Left kidney (tissue), 2 donors: ENCODE measurements around the gene HES7. TPM values are rescaled to one million over a fixed set of nuclear protein-coding genes. Genes with fewer than 3 reads are reported as not detected.

Source experiments
- DNase-seq: peaks from one replicate; pipeline ENCODE4 v3.0.0-alpha.2; 2013
- polyA plus RNA-seq: library from polyadenylated mRNA; unstranded; fragments of 120-200 nt; gene quantifications from one replicate; pipeline ENCODE4 v1.2.1, GENCODE V29; 2013; ENCODE audit not compliant: insufficient read length

HES7 gene
- polyA plus RNA-seq, 1 donor, result not detected

GRCh38 chr17:8072729-8073461, 51.0 kb downstream of the HES7 start:
- DNase-seq, result no peak

- DNase-seq, result no peak
These were observed 51.6 kb downstream of the HES7 start for GRCh38 chr17:8072341-8072728.

- no peak for DNase-seq
These were observed 52.4 kb downstream of the HES7 start for GRCh38 chr17:8071496-8071895.

Other genes with a start within 250 kb of the HES7 start
- 195 TPM for gene CHD3, start 235.3 kb downstream of the HES7 start, polyA plus RNA-seq
- 4.5 TPM for gene RNF227, start 207.8 kb downstream of the HES7 start, polyA plus RNA-seq
- gene KCNAB3, start 194.2 kb downstream of the HES7 start, polyA plus RNA-seq, result 12.3 TPM
- gene TRAPPC1, start 192.2 kb downstream of the HES7 start, polyA plus RNA-seq, result 125 TPM
- 67.3 TPM for gene CNTROB, start 191.9 kb downstream of the HES7 start, polyA plus RNA-seq
- 0.45 TPM for gene GUCY2D, start 121.5 kb downstream of the HES7 start, polyA plus RNA-seq
- gene ALOX15B, start 85.0 kb downstream of the HES7 start, polyA plus RNA-seq, result 1.0 TPM
- 1.1 TPM for gene ALOX12B, start 36.4 kb downstream of the HES7 start, polyA plus RNA-seq
- not detected for gene ALOXE3, start 5.6 kb downstream of the HES7 start, polyA plus RNA-seq
- 22.9 TPM for gene PER1, start 28.3 kb upstream of the HES7 start, polyA plus RNA-seq
- 120 TPM for gene VAMP2, start 38.8 kb upstream of the HES7 start, polyA plus RNA-seq
- gene TMEM107, start 52.3 kb upstream of the HES7 start, polyA plus RNA-seq, result 26.9 TPM
- 2.8 TPM for gene BORCS6, start 66.1 kb upstream of the HES7 start, polyA plus RNA-seq
- 49.9 TPM for gene AURKB, start 86.5 kb upstream of the HES7 start, polyA plus RNA-seq
- gene CTC1, start 124.0 kb upstream of the HES7 start, polyA plus RNA-seq, result 40.1 TPM
- gene PFAS, start 125.2 kb upstream of the HES7 start, polyA plus RNA-seq, result 53.8 TPM
- gene RANGRF, start 164.6 kb upstream of the HES7 start, polyA plus RNA-seq, result 26.5 TPM
- gene SLC25A35, start 171.3 kb upstream of the HES7 start, polyA plus RNA-seq, result 4.4 TPM
- 19.9 TPM for gene ARHGEF15, start 186.1 kb upstream of the HES7 start, polyA plus RNA-seq
- gene ODF4, start 215.7 kb upstream of the HES7 start, polyA plus RNA-seq, result not detected